Hepatocyte (in vitro differentiated cells): Measurements from ENCODE around the gene TUG1. TPM values are rescaled to one million over a fixed set of nuclear protein-coding genes. Genes with fewer than 3 reads are reported as not detected.
A peak's percentile ranks its signal among the peaks of the same experiment; 100 is the strongest.

ENCODE experiments used
- DNase-seq: peaks from one replicate; pipeline ENCODE4 v3.0.0-alpha.2; 2016; ENCODE audit warnings: low spot score
- H2AFZ ChIP-seq: fragments of 200-600 bp; sonication (generic); 2 replicates; pipeline ENCODE4 v1.6.0; 2016; ENCODE audit warnings: antibody characterized with exemption, mild to moderate bottlenecking
- H3K27ac ChIP-seq: fragments of 200-600 bp; sonication (generic); 2 replicates; pipeline ENCODE4 v1.5.1; 2016; ENCODE audit warnings: mild to moderate bottlenecking
- H3K27me3 ChIP-seq: fragments of 200-600 bp; sonication (generic); 2 replicates; pipeline ENCODE4 v1.6.1; 2016
- H3K36me3 ChIP-seq: fragments of 200-600 bp; sonication (generic); replicated peaks from 2 replicates; pipeline ENCODE4 v1.5.1; 2016; ENCODE audit warnings: low read depth; ENCODE audit not compliant: insufficient read depth
- H3K4me1 ChIP-seq: fragments of 200-600 bp; sonication (generic); 2 replicates; pipeline ENCODE4 v1.5.1; 2016; ENCODE audit warnings: mild to moderate bottlenecking, moderate library complexity; ENCODE audit not compliant: insufficient read depth
- H3K4me2 ChIP-seq: fragments of 200-600 bp; sonication (generic); 2 replicates; pipeline ENCODE4 v1.6.0; 2016
- H3K4me3 ChIP-seq: fragments of 200-600 bp; sonication (generic); 2 replicates; pipeline ENCODE4 v1.5.1; 2016; ENCODE audit warnings: mild to moderate bottlenecking
- H3K79me2 ChIP-seq: fragments of 200-600 bp; sonication (generic); 2 replicates; pipeline ENCODE4 v1.6.0; 2017; ENCODE audit warnings: mild to moderate bottlenecking
- H3K9me2 ChIP-seq: fragments of 200-600 bp; sonication (generic); replicated peaks from 2 replicates; pipeline ENCODE4 v1.6.0; 2017; ENCODE audit warnings: mild to moderate bottlenecking; ENCODE audit not compliant: insufficient read depth
- H3K9me3 ChIP-seq: fragments of 200-600 bp; sonication (generic); 2 replicates; pipeline ENCODE4 v1.5.1; 2016; ENCODE audit warnings: low read depth, mild to moderate bottlenecking
- H4K20me1 ChIP-seq: fragments of 200-600 bp; sonication (generic); 2 replicates; pipeline ENCODE4 v1.6.0; 2016; ENCODE audit warnings: mild to moderate bottlenecking; ENCODE audit not compliant: insufficient read depth, poor library complexity, severe bottlenecking
- CTCF ChIP-seq: fragments of 200-600 bp; sonication (generic); IDR thresholded peaks from 2 replicates; pipeline ENCODE4 v1.5.1; 2016; ENCODE audit warnings: antibody characterized with exemption, mild to moderate bottlenecking; ENCODE audit not compliant: poor library complexity
- EZH2 ChIP-seq: fragments of 200-600 bp; sonication (generic); IDR thresholded peaks from 2 replicates; pipeline ENCODE4 v1.6.1; 2016; ENCODE audit warnings: antibody characterized with exemption, mild to moderate bottlenecking, borderline replicate concordance
- EZH2phosphoT487 ChIP-seq: fragments of 200-600 bp; sonication (generic); IDR thresholded peaks from one replicate; pipeline ENCODE4 v1.6.1; 2018; ENCODE audit warnings: antibody characterized with exemption, mild to moderate bottlenecking, low read depth, moderate library complexity; ENCODE audit not compliant: unreplicated experiment, severe bottlenecking
- WGBS: methylation state at CpG from one replicate; pipeline ENCODE4 v1.1.6; 2016; ENCODE audit warnings: low lambda C conversion rate; ENCODE audit errors: missing lambda C conversion rate; 5-methylcytosine and 5-hydroxymethylcytosine counted together
- polyA plus RNA-seq: library from polyadenylated mRNA; unstranded; fragments of >200 nt; fragmentation: Nextera tagmentation; extraction: Ambion mirVana; gene quantifications from 2 replicates; pipeline ENCODE4 v1.2.1, GENCODE V29; 2016
- total RNA-seq: library from RNA; depleted of rRNA; stranded (reverse); fragments of >200 nt; gene quantifications from 2 replicates; pipeline ENCODE4 v1.2.3, GENCODE V29; 2014

Gene TUG1
- total and polyA plus RNA-seq, 2 experiments from 2014 or later = 33.9 to 99.3 TPM

GRCh38 chr22:30992565-30992964, 23.5 kb downstream of the TUG1 start:
- no peak for DNase-seq
- no peaks in the 10 kb centered on the region for H3K4me1 ChIP-seq
- no peaks in the 10 kb centered on the region for H3K79me2 ChIP-seq
- no peak overlapping the region for H3K4me2 ChIP-seq
- H3K9me3 ChIP-seq = no peaks in the 10 kb centered on the region
- no peak overlapping the region for H3K4me3 ChIP-seq
- no peaks in the 10 kb centered on the region for H3K9me2 ChIP-seq
- no peak overlapping the region for H2AFZ ChIP-seq
- no peaks in the 10 kb centered on the region for H4K20me1 ChIP-seq
- H3K27me3 ChIP-seq = no peaks in the 10 kb centered on the region
- TF ChIP-seq CTCF (no peak), EZH2phosphoT487 (no peak), EZH2 (no peak)
- 83% methylated on average over 2 of the region's 2 CpGs for WGBS
- H3K36me3 ChIP-seq = no peaks in the 10 kb centered on the region
- H3K27ac ChIP-seq = no peak overlapping the region

DNA sequence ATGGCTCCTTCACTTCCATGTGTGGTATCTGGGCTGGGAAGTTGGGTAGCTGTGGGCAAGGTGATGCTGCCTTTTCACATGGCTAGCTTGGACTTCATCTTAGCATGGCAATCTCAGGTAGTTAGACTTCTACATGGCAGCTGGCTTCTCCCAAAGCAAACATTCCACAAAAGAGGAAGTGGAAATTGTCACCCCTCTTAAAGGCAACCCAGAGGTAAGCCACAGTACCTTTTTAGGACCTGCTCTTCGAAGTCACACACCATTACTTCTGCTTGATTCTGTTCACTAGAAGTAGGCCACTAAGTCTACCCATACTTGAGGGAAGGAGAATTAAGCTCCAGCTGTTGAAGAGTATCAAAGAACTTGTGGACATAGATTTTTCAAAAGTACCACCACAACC, 25.9 kb downstream of the TUG1 start:
- TF ChIP-seq EZH2 = no peak
- Histone ChIP-seq H3K4me2 (no peak overlapping the region), H3K4me3 (no peak overlapping the region), H3K27me3 (no peaks in the 10 kb centered on the region), H3K27ac (no peak overlapping the region), H3K4me1 (no peaks in the 10 kb centered on the region), H3K9me2 (no peaks in the 10 kb centered on the region), H3K79me2 (no peaks in the 10 kb centered on the region), H3K9me3 (no peaks in the 10 kb centered on the region), H3K36me3 (no peaks in the 10 kb centered on the region), H4K20me1 (no peaks in the 10 kb centered on the region), H2AFZ (no peak overlapping the region)
- no peak for DNase-seq
- WGBS = 96% methylated on average over 1 of the region's 1 CpG

DNA sequence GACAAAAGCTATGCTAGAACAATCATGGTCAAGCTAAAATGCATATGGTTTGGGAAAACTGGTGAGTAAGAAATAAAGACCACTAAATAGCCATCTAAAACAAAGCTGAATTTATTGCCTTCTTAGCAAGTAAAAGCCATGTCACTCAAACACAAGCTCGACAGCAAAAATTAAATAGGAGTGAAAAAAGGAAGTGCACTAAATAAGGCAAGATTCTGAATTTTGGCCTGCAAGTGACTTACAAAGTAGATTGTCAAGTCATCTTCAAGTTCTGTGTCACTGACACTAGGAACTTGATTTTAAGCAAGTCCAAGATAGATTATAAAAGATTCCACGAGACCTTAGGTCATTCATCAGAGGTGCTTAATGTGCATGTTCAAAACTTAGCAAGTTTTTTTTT, 27.4 kb downstream of the TUG1 start:
- Histone ChIP-seq H3K27me3 (no peaks in the 10 kb centered on the region), H3K4me2 (no peak overlapping the region), H3K9me3 (no peaks in the 10 kb centered on the region), H3K4me3 (no peak overlapping the region), H4K20me1 (no peaks in the 10 kb centered on the region), H3K4me1 (no peaks in the 10 kb centered on the region), H2AFZ (no peak overlapping the region), H3K27ac (no peak overlapping the region), H3K9me2 (no peaks in the 10 kb centered on the region), H3K79me2 (no peaks in the 10 kb centered on the region), H3K36me3 (no peaks in the 10 kb centered on the region)
- no peak for DNase-seq
- WGBS = 60% methylated on average over 2 of the region's 2 CpGs
- TF ChIP-seq EZH2 = no peak
- no peak for TF ChIP-seq CTCF
- no peak for TF ChIP-seq EZH2phosphoT487

DNA sequence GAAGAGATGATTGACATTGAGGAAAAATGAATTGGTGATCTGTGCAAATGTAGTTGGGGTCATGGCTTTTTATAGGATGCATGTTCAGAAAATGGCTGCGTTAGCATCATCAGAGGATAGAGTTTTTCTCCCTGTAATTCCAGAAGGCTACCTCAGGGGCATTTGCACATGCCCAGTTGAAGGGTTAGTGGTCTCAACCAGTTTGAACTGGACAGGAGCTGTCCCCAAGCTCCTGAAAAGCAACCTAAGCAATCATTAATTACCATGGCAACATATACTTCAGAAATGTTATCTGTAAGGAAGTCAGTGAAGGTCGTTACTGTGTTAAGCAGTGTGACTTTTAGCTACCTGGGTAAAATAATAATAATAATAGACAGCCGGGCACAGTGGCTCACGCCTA, 29.3 kb downstream of the TUG1 start:
- 78% methylated on average over 4 of the region's 4 CpGs for WGBS
- H3K4me1 ChIP-seq = no peaks in the 10 kb centered on the region
- peak; percentile 10 for DNase-seq
- no peak overlapping the region for H2AFZ ChIP-seq
- no peaks in the 10 kb centered on the region for H4K20me1 ChIP-seq
- TF ChIP-seq CTCF = no peak
- no peaks in the 10 kb centered on the region for H3K9me3 ChIP-seq
- no peak overlapping the region for H3K4me2 ChIP-seq
- H3K79me2 ChIP-seq = no peaks in the 10 kb centered on the region
- H3K4me3 ChIP-seq = no peak overlapping the region
- no peaks in the 10 kb centered on the region for H3K9me2 ChIP-seq
- H3K27me3 ChIP-seq = no peaks in the 10 kb centered on the region
- H3K36me3 ChIP-seq = no peaks in the 10 kb centered on the region
- H3K27ac ChIP-seq = no peak overlapping the region
